Right lobe of liver (tissue), 4 donors: Measurements from ENCODE around the gene SRPRB.

Experiments used
- POLR2A ChIP-seq: fragments of 450-650 bp; IDR thresholded peaks from one replicate; pipeline ENCODE4 v1.6.1; 2017; ENCODE audit warnings: antibody characterized with exemption, mild to moderate bottlenecking
- TF ChIP-seq, protein P1 (sequence below), 4 donors: fragments of 200-600 bp in 3 of 4; fragments of 450-650 bp in 1 of 4; IDR thresholded peaks; one replicate each; pipeline versions ENCODE4 v1.5.1 to v1.8.0; 2016 to 2022; ENCODE audit warnings: antibody characterized with exemption in 4 of 4, mild to moderate bottlenecking in 2 of 4
- donor health status: DM: no; HTN: no; CAD: no.
- donor health status: DM: no; HTN: no; CAD: no.
- donor health status: DM: no; HTN: yes; CAD: no.

DNA sequence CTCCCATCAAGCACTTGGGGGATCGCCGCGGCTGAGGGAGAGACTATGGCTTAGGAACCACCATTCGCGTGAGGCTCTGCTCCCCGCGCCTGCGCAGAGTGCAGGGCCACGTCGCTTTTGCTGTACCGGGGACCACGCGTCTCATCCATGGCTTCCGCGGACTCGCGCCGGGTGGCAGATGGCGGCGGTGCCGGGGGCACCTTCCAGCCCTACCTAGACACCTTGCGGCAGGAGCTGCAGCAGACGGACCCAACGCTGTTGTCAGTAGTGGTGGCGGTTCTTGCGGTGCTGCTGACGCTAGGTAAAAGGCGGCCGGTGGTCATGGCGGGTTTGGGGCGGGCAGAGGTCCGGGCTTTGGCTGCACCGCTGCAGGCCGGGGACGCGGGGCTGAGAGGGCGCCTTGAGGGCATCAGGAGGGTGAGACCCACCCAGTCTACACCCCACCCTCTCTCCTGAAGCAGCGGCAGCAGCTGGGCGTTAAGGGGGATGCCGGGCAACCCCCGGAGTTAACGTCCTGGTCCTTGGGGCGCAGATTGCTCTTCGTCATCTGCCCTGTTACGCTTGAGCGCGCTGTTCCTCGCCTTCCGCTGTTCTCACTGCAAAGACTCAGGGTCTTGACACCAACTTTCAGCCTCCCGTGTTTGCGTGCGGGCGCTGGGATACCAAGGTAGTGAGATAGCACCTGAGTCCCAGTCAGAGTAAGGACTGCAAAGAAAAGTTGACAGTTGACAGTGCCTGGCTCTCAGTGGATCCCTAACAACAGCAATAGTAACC, at the start of gene SRPRB:
- TF ChIP-seq POLR2A: peak; percentile 77
- TF ChIP-seq, protein P1, sequence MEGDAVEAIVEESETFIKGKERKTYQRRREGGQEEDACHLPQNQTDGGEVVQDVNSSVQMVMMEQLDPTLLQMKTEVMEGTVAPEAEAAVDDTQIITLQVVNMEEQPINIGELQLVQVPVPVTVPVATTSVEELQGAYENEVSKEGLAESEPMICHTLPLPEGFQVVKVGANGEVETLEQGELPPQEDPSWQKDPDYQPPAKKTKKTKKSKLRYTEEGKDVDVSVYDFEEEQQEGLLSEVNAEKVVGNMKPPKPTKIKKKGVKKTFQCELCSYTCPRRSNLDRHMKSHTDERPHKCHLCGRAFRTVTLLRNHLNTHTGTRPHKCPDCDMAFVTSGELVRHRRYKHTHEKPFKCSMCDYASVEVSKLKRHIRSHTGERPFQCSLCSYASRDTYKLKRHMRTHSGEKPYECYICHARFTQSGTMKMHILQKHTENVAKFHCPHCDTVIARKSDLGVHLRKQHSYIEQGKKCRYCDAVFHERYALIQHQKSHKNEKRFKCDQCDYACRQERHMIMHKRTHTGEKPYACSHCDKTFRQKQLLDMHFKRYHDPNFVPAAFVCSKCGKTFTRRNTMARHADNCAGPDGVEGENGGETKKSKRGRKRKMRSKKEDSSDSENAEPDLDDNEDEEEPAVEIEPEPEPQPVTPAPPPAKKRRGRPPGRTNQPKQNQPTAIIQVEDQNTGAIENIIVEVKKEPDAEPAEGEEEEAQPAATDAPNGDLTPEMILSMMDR (IDR thresholded peaks at IDR 0.05): no peak
